T follicular helper cell (primary cell): ENCODE results near the gene ZNF622.

Experiments
- DNase-seq: peaks from one replicate; pipeline ENCODE4 v3.0.0-alpha.2; 2020; ENCODE audit warnings: low read depth
- total RNA-seq, 2 experiments: gene quantifications; one replicate each; lab custom pipeline; 2026; lab: John Stamatoyannopoulos, UW

Gene ZNF622
- 59.6 to 81.3 reads per million in 2 experiments for total RNA-seq

- peak; percentile 81 for DNase-seq
Observed at GRCh38 chr5:16465544-16466432, at the start of gene ZNF622. Gene ZNF622, minus strand, starts transcription at chr5:16465800. Its CDS starts 135 bp downstream, at chr5:16465665.

- no peak for DNase-seq
Observed at GRCh38 chr5:16510098-16510497, 44.5 kb upstream of the ZNF622 start.

GRCh38 chr5:16508730-16509531 lies 43.3 kb upstream of the ZNF622 start:
- no peak for DNase-seq

- no peak for DNase-seq
Observed at GRCh38 chr5:16507716-16508115, 42.1 kb upstream of the ZNF622 start.

- no peak for DNase-seq
Observed at GRCh38 chr5:16505904-16506303, 40.3 kb upstream of the ZNF622 start.

- no peak for DNase-seq
Observed at GRCh38 chr5:16505140-16505891, 39.7 kb upstream of the ZNF622 start.

GRCh38 chr5:16504571-16504970 lies 39.0 kb upstream of the ZNF622 start:
- DNase-seq = no peak

- DNase-seq = no peak
Observed at GRCh38 chr5:16502866-16503265, 37.3 kb upstream of the ZNF622 start.

GRCh38 chr5:16500024-16500423 lies 34.4 kb upstream of the ZNF622 start:
- DNase-seq = no peak

- no peak for DNase-seq
Observed at GRCh38 chr5:16497546-16497945, 31.9 kb upstream of the ZNF622 start.

GRCh38 chr5:16493261-16493660 lies 27.7 kb upstream of the ZNF622 start:
- no peak for DNase-seq

- DNase-seq = no peak
Observed at GRCh38 chr5:16492398-16493140, 27.0 kb upstream of the ZNF622 start.

- DNase-seq = no peak
Observed at GRCh38 chr5:16490911-16491310, 25.3 kb upstream of the ZNF622 start.

- no peak for DNase-seq
Observed at GRCh38 chr5:16489322-16489791, 23.8 kb upstream of the ZNF622 start.

- no peak for DNase-seq
Observed at GRCh38 chr5:16487456-16487855, 21.9 kb upstream of the ZNF622 start.

- no peak for DNase-seq
Observed at GRCh38 chr5:16486711-16487111, 21.1 kb upstream of the ZNF622 start.

- DNase-seq = no peak
Observed at GRCh38 chr5:16485656-16486055, 20.1 kb upstream of the ZNF622 start.

- no peak for DNase-seq
Observed at GRCh38 chr5:16484081-16484480, 18.5 kb upstream of the ZNF622 start.

- no peak for DNase-seq
Observed at GRCh38 chr5:16483361-16483760, 17.8 kb upstream of the ZNF622 start.

- no peak for DNase-seq
Observed at GRCh38 chr5:16482891-16483290, 17.3 kb upstream of the ZNF622 start.

GRCh38 chr5:16480821-16481538 lies 15.4 kb upstream of the ZNF622 start:
- DNase-seq = no peak
